Upper lobe of left lung (tissue), 4 donors: Measurements from ENCODE around the gene KCNIP4.

Experiments used
- EP300 ChIP-seq, 4 donors: sonication (generic); formaldehyde crosslinking; IDR thresholded peaks; one replicate each; pipeline ENCODE4 v1.5.1; 2017; ENCODE audit warnings: antibody characterized with exemption in 4 of 4, control low read depth in 2 of 4
- POLR2A ChIP-seq, 4 donors: fragments of 450-650 bp; IDR thresholded peaks; one replicate each; pipeline ENCODE4 v1.5.1; 2016 to 2017; ENCODE audit warnings: antibody characterized with exemption in 4 of 4, mild to moderate bottlenecking in 2 of 4
- POLR2AphosphoS5 ChIP-seq, 2 donors: sonication (generic); formaldehyde crosslinking; IDR thresholded peaks; one replicate each; pipeline ENCODE4 v1.5.1; 2017; ENCODE audit warnings: antibody characterized with exemption in 2 of 2
- TF ChIP-seq, protein P1 (sequence below), 6 experiments: fragments of 450-650 bp in 4 of 6; fragments of 200-600 bp in 2 of 6; sonication (generic) in 2 of 6; IDR thresholded peaks; one replicate each; pipeline ENCODE4 v1.5.1; 2016 to 2019; ENCODE audit warnings: antibody characterized with exemption in 6 of 6

DNA sequence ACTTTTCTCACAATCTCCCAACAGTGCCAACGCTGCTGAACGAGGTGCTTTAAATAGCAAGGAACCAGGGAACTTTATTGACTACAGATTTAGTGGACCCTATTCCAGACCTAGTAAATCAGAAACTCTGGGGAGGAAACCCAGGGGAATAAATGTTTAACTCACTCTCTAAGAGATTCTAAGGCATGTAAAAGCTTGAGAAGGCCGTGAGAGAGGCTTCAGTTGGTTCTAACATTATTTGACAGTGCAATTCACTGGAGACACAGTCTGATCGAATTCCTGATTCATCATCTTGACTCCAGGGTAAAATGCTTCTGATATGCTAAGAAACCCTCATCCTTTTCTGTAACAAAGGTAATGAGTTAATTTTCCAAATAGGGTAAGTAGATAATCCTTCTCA lies 494.4 kb downstream of the KCNIP4 start:
- TF ChIP-seq POLR2AphosphoS5 (IDR thresholded peaks at IDR 0.05) = no peak
- TF ChIP-seq, protein P1, sequence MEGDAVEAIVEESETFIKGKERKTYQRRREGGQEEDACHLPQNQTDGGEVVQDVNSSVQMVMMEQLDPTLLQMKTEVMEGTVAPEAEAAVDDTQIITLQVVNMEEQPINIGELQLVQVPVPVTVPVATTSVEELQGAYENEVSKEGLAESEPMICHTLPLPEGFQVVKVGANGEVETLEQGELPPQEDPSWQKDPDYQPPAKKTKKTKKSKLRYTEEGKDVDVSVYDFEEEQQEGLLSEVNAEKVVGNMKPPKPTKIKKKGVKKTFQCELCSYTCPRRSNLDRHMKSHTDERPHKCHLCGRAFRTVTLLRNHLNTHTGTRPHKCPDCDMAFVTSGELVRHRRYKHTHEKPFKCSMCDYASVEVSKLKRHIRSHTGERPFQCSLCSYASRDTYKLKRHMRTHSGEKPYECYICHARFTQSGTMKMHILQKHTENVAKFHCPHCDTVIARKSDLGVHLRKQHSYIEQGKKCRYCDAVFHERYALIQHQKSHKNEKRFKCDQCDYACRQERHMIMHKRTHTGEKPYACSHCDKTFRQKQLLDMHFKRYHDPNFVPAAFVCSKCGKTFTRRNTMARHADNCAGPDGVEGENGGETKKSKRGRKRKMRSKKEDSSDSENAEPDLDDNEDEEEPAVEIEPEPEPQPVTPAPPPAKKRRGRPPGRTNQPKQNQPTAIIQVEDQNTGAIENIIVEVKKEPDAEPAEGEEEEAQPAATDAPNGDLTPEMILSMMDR (IDR thresholded peaks at IDR 0.05) = no peak
- TF ChIP-seq POLR2A (IDR thresholded peaks at IDR 0.05) = no peak
- TF ChIP-seq EP300 (IDR thresholded peaks at IDR 0.05) = no peak
